ENCODE data around the gene SIRT3.

Gene SIRT3

DNA sequence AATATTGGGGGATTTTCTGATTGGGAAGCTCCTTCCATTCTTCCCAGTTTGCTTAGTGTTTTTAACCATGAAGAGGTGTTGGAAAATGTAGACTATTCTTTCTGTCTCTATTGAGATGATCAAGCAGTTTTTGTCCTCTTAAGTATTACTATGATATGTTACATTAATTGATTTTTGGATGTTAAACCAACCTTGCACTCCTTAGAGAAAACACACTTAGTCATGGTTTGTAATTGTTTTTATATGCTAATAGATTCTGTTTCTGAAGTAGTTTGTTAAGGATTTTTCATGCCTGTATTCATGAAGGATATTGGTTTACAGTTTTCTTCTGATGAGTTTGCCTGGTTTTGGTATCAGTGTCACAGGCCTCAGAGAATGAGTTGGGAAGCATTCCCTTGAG is 40.1 kb upstream of the SIRT3 start:
- H3K4me1 ChIP-seq (ENCODE audit: insufficient read depth, low read length, poor library complexity, severe bottlenecking) = no peaks in the 10 kb centered on the region
- no peak overlapping the region for H3K4me2 ChIP-seq (ENCODE audit: low read depth, low read length, poor library complexity, severe bottlenecking)
- H3F3A ChIP-seq (ENCODE audit: low read depth) = no peaks in the 10 kb centered on the region
- no peaks in the 10 kb centered on the region for H3K36me3 ChIP-seq (ENCODE audit: insufficient read depth, low read length)
- no peak overlapping the region for H2AFZ ChIP-seq (ENCODE audit: low read length)
- TF ChIP-seq, protein P1, sequence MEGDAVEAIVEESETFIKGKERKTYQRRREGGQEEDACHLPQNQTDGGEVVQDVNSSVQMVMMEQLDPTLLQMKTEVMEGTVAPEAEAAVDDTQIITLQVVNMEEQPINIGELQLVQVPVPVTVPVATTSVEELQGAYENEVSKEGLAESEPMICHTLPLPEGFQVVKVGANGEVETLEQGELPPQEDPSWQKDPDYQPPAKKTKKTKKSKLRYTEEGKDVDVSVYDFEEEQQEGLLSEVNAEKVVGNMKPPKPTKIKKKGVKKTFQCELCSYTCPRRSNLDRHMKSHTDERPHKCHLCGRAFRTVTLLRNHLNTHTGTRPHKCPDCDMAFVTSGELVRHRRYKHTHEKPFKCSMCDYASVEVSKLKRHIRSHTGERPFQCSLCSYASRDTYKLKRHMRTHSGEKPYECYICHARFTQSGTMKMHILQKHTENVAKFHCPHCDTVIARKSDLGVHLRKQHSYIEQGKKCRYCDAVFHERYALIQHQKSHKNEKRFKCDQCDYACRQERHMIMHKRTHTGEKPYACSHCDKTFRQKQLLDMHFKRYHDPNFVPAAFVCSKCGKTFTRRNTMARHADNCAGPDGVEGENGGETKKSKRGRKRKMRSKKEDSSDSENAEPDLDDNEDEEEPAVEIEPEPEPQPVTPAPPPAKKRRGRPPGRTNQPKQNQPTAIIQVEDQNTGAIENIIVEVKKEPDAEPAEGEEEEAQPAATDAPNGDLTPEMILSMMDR (conservative IDR thresholded peaks at IDR 0.05; ENCODE audit: low read length) = no peak
- no peak for TF ChIP-seq EZH2phosphoT487 (IDR thresholded peaks at IDR 0.05; ENCODE audit: borderline replicate concordance)
- H3K9me3 ChIP-seq (ENCODE audit: insufficient read depth, low read depth, low read length) = no peaks in the 10 kb centered on the region
- no peaks in the 10 kb centered on the region for H3K79me2 ChIP-seq (ENCODE audit: insufficient read depth, low read length)
- H4K20me1 ChIP-seq (ENCODE audit: insufficient read depth, low read length, poor library complexity, severe bottlenecking) = no peaks in the 10 kb centered on the region
- H3K27me3 ChIP-seq (ENCODE audit: insufficient read depth, low read length, poor library complexity, severe bottlenecking) = no peaks in the 10 kb centered on the region
- H3K9ac ChIP-seq (ENCODE audit: low read depth, low read length, poor library complexity, severe bottlenecking) = no peak overlapping the region
- H3K4me3 ChIP-seq (ENCODE audit: low read length, poor library complexity, severe bottlenecking) = no peak overlapping the region
- H3K9me2 ChIP-seq (replicated peaks; ENCODE audit: low read depth, low read length) = no peaks in the 10 kb centered on the region

DNA sequence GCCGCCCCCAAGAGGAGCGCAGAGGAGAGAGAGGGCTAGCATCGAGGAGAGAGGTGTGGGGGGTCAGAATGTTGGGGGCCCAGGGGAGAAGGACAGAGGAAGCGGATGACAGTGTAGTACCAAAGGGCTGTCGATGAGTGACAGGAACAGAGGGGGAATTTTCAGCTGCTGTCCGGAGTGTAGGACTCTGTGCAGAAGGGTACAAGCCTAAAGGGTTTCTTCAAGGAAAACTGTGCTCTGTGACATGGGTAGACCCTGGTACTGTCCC is 36.7 kb upstream of the SIRT3 start:
- no peaks in the 10 kb centered on the region for H4K20me1 ChIP-seq (ENCODE audit: insufficient read depth, low read length, poor library complexity, severe bottlenecking)
- H2AFZ ChIP-seq (ENCODE audit: low read length) = no peak overlapping the region
- H3K36me3 ChIP-seq (ENCODE audit: insufficient read depth, low read length) = no peaks in the 10 kb centered on the region
- H3K4me2 ChIP-seq (ENCODE audit: low read depth, low read length, poor library complexity, severe bottlenecking) = no peak overlapping the region
- H3K9me2 ChIP-seq (replicated peaks; ENCODE audit: low read depth, low read length) = no peaks in the 10 kb centered on the region
- peaks cover 19% of the 10 kb centered on the region for H3K4me1 ChIP-seq (ENCODE audit: insufficient read depth, low read length, poor library complexity, severe bottlenecking)
- H3K4me3 ChIP-seq (ENCODE audit: low read length, poor library complexity, severe bottlenecking) = no peak overlapping the region
- H3K27me3 ChIP-seq (ENCODE audit: insufficient read depth, low read length, poor library complexity, severe bottlenecking) = no peaks in the 10 kb centered on the region
- peaks cover 5% of the 10 kb centered on the region; the same call in 1 of the 2 replicates for H3K79me2 ChIP-seq (ENCODE audit: insufficient read depth, low read length)
- no peaks in the 10 kb centered on the region for H3K9me3 ChIP-seq (ENCODE audit: insufficient read depth, low read depth, low read length)
- TF ChIP-seq, protein P1 (conservative IDR thresholded peaks at IDR 0.05; ENCODE audit: low read length) = no peak
- TF ChIP-seq EZH2phosphoT487 (IDR thresholded peaks at IDR 0.05; ENCODE audit: borderline replicate concordance) = no peak
- peaks cover 5% of the 10 kb centered on the region; the same call in 1 of the 2 replicates for H3F3A ChIP-seq (ENCODE audit: low read depth)
- no peak overlapping the region for H3K9ac ChIP-seq (ENCODE audit: low read depth, low read length, poor library complexity, severe bottlenecking)

DNA sequence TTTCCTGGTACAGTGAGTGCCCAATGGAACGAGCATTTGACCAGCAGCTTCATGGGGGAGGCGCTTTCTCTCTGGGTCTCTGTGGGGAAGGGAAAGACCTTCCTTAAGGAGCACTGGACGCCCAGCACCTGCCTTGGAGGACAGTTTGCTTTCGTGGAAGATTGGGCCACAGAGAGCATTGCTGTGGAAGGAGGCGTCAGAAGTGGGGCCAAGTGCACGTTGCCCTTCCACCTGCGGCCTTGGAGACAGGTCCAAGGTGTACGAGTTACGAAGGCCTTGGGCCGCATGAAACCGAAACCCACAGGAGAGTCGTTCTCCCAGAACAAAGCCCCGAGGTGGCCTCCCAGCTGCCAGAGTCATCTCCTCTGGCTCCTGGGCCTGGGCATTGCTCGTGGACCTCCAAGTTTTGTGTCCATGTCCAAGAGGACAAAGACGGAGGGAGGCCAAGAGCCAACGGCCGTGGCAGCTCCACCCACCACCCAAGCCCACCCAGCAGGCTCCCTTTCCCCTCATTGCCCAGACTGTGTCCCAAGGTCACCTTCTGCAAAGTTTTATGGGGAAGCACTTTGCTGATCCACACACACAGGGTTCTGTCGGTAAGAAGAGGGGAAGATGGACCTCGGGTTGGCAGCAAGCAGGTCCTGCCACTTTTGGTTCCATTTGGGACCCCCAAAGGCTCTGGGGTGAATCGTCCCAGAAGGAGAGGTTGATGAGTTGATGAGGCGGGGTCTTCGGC is 36.2 kb upstream of the SIRT3 start:
- no peak overlapping the region for H3K9ac ChIP-seq (ENCODE audit: low read depth, low read length, poor library complexity, severe bottlenecking)
- H3K79me2 ChIP-seq (ENCODE audit: insufficient read depth, low read length) = peaks cover 6% of the 10 kb centered on the region; the same call in 1 of the 2 replicates
- no peaks in the 10 kb centered on the region for H3K9me2 ChIP-seq (replicated peaks; ENCODE audit: low read depth, low read length)
- no peak overlapping the region for H3K4me2 ChIP-seq (ENCODE audit: low read depth, low read length, poor library complexity, severe bottlenecking)
- H3K9me3 ChIP-seq (ENCODE audit: insufficient read depth, low read depth, low read length) = no peaks in the 10 kb centered on the region
- TF ChIP-seq, protein P1 (conservative IDR thresholded peaks at IDR 0.05; ENCODE audit: low read length) = no peak
- TF ChIP-seq EZH2phosphoT487 (IDR thresholded peaks at IDR 0.05; ENCODE audit: borderline replicate concordance) = no peak
- H4K20me1 ChIP-seq (ENCODE audit: insufficient read depth, low read length, poor library complexity, severe bottlenecking) = no peaks in the 10 kb centered on the region
- no peaks in the 10 kb centered on the region for H3K36me3 ChIP-seq (ENCODE audit: insufficient read depth, low read length)
- H2AFZ ChIP-seq (ENCODE audit: low read length) = no peak overlapping the region
- peaks cover 23% of the 10 kb centered on the region for H3K4me1 ChIP-seq (ENCODE audit: insufficient read depth, low read length, poor library complexity, severe bottlenecking)
- no peaks in the 10 kb centered on the region for H3K27me3 ChIP-seq (ENCODE audit: insufficient read depth, low read length, poor library complexity, severe bottlenecking)
- H3K4me3 ChIP-seq (ENCODE audit: low read length, poor library complexity, severe bottlenecking) = no peak overlapping the region
- H3F3A ChIP-seq (ENCODE audit: low read depth) = peaks cover 5% of the 10 kb centered on the region; the same call in 1 of the 2 replicates

All from Loucy (cell line).